ENCODE results near the gene KCNN4. TPM values are rescaled to one million over a fixed set of nuclear protein-coding genes. Genes with fewer than 3 reads are reported as not detected.

KCNN4 gene
- total RNA-seq, 2 donors from 2014 or later = 2.9 TPM; not detected in 1

GRCh38 chr19:43752287-43752875 is 28.4 kb downstream of the KCNN4 start:
- no peaks in the 10 kb centered on the region for H3K9me3 ChIP-seq
- DNase-seq (no peak), ATAC-seq (no peak)
- peaks cover 0 to 7% of the 10 kb centered on the region in 2 donors for H3K36me3 ChIP-seq (replicated peaks in 1 of 2; ENCODE audit: insufficient read depth in 1 of 2, low read depth in 2 of 2)
- no peak overlapping the region for H3K27ac ChIP-seq
- no peak for TF ChIP-seq POLR2A (IDR thresholded peaks at IDR 0.05)
- TF ChIP-seq CTCF (IDR thresholded peaks at IDR 0.05) = no peak
- peaks cover 18% of the 10 kb centered on the region for H3K4me1 ChIP-seq
- H3K27me3 ChIP-seq = no peaks in the 10 kb centered on the region
- intact Hi-C loops (cut with DNase I) = no loop called here
- no peak overlapping the region for H3K4me3 ChIP-seq
- 76 to 82% methylated on average over 6 of the region's 6 CpGs for WGBS, 2 donors

DNA sequence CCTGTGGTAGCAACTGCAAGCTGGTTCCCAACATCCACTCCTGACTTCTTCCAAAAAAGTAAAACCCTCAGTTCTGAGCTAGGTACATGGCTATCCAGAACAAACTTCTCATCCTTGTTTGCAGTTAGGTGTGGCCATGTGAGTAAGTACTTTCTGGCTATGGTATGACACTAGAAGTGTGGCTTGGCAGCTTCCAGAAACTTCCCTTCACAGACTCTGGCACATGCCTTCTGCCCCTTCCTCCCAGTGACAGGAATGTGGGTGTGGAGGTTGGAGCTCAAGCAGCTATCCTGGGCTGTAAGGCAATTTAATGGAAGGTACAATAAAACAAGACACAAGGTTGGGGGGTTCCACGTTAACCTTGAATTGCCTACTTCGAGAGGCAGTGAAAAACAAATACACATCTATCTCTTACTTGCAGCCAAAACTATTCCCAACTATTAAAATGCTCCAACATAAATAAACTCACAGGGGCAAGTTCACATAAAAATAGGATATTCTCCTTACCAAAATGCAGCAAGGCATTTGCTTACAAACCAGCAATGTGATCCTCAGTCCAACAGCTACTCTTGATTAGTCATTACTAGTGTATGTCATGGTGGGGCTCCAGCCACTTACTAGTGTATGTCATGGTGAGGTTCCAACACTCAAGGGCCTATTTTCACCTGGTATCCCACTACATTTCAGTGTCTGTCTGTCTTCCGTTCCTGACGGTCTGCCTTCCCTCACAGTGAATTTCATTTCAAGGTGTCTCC is 29.1 kb downstream of the KCNN4 start:
- Histone ChIP-seq H3K27me3 (no peaks in the 10 kb centered on the region), H3K36me3 (replicated peaks in 1 of 2; ENCODE audit: insufficient read depth in 1 of 2, low read depth in 2 of 2) (peaks cover 0 to 14% of the 10 kb centered on the region in 2 donors), H3K4me3 (no peak overlapping the region), H3K4me1 (peaks cover 18% of the 10 kb centered on the region), H3K27ac (no peak overlapping the region), H3K9me3 (no peaks in the 10 kb centered on the region)
- intact Hi-C loops (cut with DNase I) = no loop called here
- 41 to 48% methylated on average over 4 of the region's 4 CpGs for WGBS, 2 donors
- DNase-seq (no peak), ATAC-seq (no peak)
- TF ChIP-seq CTCF (IDR thresholded peaks at IDR 0.05) = no peak
- TF ChIP-seq POLR2A (IDR thresholded peaks at IDR 0.05) = no peak

- Histone ChIP-seq H3K4me3 (no peak overlapping the region), H3K4me1 (peaks cover 12% of the 10 kb centered on the region), H3K36me3 (replicated peaks in 1 of 2; ENCODE audit: insufficient read depth in 1 of 2, low read depth in 2 of 2) (peaks cover 0 to 18% of the 10 kb centered on the region in 2 donors), H3K27ac (no peak overlapping the region), H3K9me3 (no peaks in the 10 kb centered on the region), H3K27me3 (no peaks in the 10 kb centered on the region)
- no peak for ATAC-seq
- WGBS, 2 donors = 100% methylated on average over 1 of the region's 1 CpG
- intact Hi-C loops (cut with DNase I) = loop anchor here (5.0 kb wide), 1 partner anchor 32 kb away; the partner anchor contains the start of gene KCNN4
- DNase-seq = no peak
- no peak for TF ChIP-seq POLR2A (IDR thresholded peaks at IDR 0.05)
- no peak for TF ChIP-seq CTCF (IDR thresholded peaks at IDR 0.05)
Observed at GRCh38 chr19:43749898-43750297, 30.9 kb downstream of the KCNN4 start.

DNA sequence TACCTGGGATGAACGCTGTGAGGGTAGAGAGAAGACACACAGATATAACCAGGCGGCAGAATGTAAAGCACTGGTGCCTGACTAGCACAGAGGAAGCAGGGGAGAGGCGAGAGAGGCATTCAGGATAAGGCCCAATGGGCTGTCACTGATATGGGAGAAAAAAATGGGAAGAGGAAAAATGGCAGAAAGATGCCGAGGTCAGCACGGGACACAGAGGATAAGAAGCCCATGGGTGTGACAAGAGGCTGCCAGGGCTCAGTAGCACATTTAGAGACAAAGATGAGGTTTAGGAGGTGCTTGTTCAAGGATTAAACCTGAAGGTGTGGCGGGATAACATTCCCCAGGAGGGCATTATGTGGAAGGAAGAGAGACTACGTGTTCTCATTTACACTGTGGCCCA is 31.6 kb downstream of the KCNN4 start:
- ATAC-seq (no peak), DNase-seq (no peak)
- intact Hi-C loops (cut with DNase I) = loop anchor here (5.0 kb wide), 1 partner anchor 33 kb away; the partner anchor contains the start of gene KCNN4
- peaks cover 12% of the 10 kb centered on the region for H3K4me1 ChIP-seq
- no peaks in the 10 kb centered on the region for H3K9me3 ChIP-seq
- H3K4me3 ChIP-seq = no peak overlapping the region
- no peaks in the 10 kb centered on the region for H3K27me3 ChIP-seq
- H3K27ac ChIP-seq = no peak overlapping the region
- 83 to 86% methylated on average over 7 of the region's 7 CpGs for WGBS, 2 donors
- TF ChIP-seq POLR2A (IDR thresholded peaks at IDR 0.05) (no peak), CTCF (IDR thresholded peaks at IDR 0.05) (no peak)
- peaks cover 0 to 20% of the 10 kb centered on the region in 2 donors for H3K36me3 ChIP-seq (replicated peaks in 1 of 2; ENCODE audit: insufficient read depth in 1 of 2, low read depth in 2 of 2)
